ENCODE data around the gene CRMP1.

CRMP1 gene

GRCh38 chr4:5805270-5805669, 87.6 kb downstream of the CRMP1 start:
- Histone ChIP-seq H3K27ac (replicated peaks; ENCODE audit: low read length) (no peak overlapping the region), H2BK5ac (ENCODE audit: low read length) (no peak overlapping the region), H2AFZ (ENCODE audit: low read length) (no peak overlapping the region), H3K9me3 (replicated peaks in 1 of 2; ENCODE audit: control insufficient read depth in 2 of 2, insufficient read depth in 1 of 2, low read depth in 1 of 2, low read length in 2 of 2) (peaks cover 0 to 3% of the 10 kb centered on the region in 2 donors), H3K79me1 (ENCODE audit: low read depth, low read length) (peaks cover 2% of the 10 kb centered on the region), H3K14ac (ENCODE audit: low read length) (no peak overlapping the region), H3K4me2 (ENCODE audit: insufficient read depth, low read length, poor library complexity, severe bottlenecking) (no peak overlapping the region), H3K4me3 (ENCODE audit: low read length in 2 of 2) (no peak overlapping the region), H3K27me3 (ENCODE audit: control insufficient read depth in 3 of 3, insufficient read depth in 3 of 3, low read depth in 1 of 3, low read length in 3 of 3) (no peaks in the 10 kb centered on the region), H2BK15ac (ENCODE audit: low read length) (no peak overlapping the region), H3K23ac (ENCODE audit: low read depth, low read length, poor library complexity) (no peak overlapping the region), H2BK120ac (ENCODE audit: low read depth, low read length) (no peak overlapping the region), H3K4me1 (ENCODE audit: control insufficient read depth in 2 of 2, insufficient read depth in 1 of 2, low read depth in 1 of 2, low read length in 2 of 2) (no peaks in the 10 kb centered on the region), H3K36me3 (replicated peaks in 1 of 2; ENCODE audit: control insufficient read depth in 2 of 2, insufficient read depth in 2 of 2, low read length in 2 of 2) (peaks cover 11 to 60% of the 10 kb centered on the region in 2 donors), H4K91ac (ENCODE audit: low read depth, low read length, poor library complexity) (no peak overlapping the region), H4K8ac (ENCODE audit: low read depth, low read length) (no peak overlapping the region), H3K9ac (ENCODE audit: low read depth, low read length, poor library complexity) (no peak overlapping the region), H3K4ac (ENCODE audit: low read length) (no peak overlapping the region), H3K18ac (ENCODE audit: low read length) (no peak overlapping the region), H2AK5ac (ENCODE audit: low read depth, low read length) (no peak overlapping the region), H2BK12ac (ENCODE audit: low read length) (no peak overlapping the region)
- DNase-seq (ENCODE audit: low spot score), result no peak
- WGBS, 2 donors (ENCODE audit: extremely low coverage in 2 of 2, insufficient read length in 2 of 2, insufficient replicate concordance in 1 of 2), result no CpG with 5 or more reads among the region's 11 CpGs

GRCh38 chr4:5804656-5805055, 88.2 kb downstream of the CRMP1 start:
- no CpG with 5 or more reads among the region's 14 CpGs for WGBS, 2 donors (ENCODE audit: extremely low coverage in 2 of 2, insufficient read length in 2 of 2, insufficient replicate concordance in 1 of 2)
- no peak for DNase-seq (ENCODE audit: low spot score)
- H4K8ac ChIP-seq (ENCODE audit: low read depth, low read length), result no peak overlapping the region

GRCh38 chr4:5802565-5802964, 90.3 kb downstream of the CRMP1 start:
- H3K36me3 ChIP-seq (replicated peaks in 1 of 2; ENCODE audit: control insufficient read depth in 2 of 2, insufficient read depth in 2 of 2, low read length in 2 of 2), result peaks cover 11 to 43% of the 10 kb centered on the region in 2 donors
- H2BK12ac ChIP-seq (ENCODE audit: low read length), result no peak overlapping the region
- no peaks in the 10 kb centered on the region for H3K79me1 ChIP-seq (ENCODE audit: low read depth, low read length)
- no peak overlapping the region for H3K23ac ChIP-seq (ENCODE audit: low read depth, low read length, poor library complexity)
- H3K4me3 ChIP-seq (ENCODE audit: low read length in 2 of 2), result no peak overlapping the region
- H3K27me3 ChIP-seq (ENCODE audit: control insufficient read depth in 3 of 3, insufficient read depth in 3 of 3, low read depth in 1 of 3, low read length in 3 of 3), result no peaks in the 10 kb centered on the region
- H3K4ac ChIP-seq (ENCODE audit: low read length), result no peak overlapping the region
- no peak overlapping the region for H3K18ac ChIP-seq (ENCODE audit: low read length)
- WGBS, 2 donors (ENCODE audit: extremely low coverage in 2 of 2, insufficient read length in 2 of 2, insufficient replicate concordance in 1 of 2), result no CpG with 5 or more reads among the region's 12 CpGs
- H2BK5ac ChIP-seq (ENCODE audit: low read length), result no peak overlapping the region
- no peak overlapping the region for H3K27ac ChIP-seq (replicated peaks; ENCODE audit: low read length)
- H3K4me1 ChIP-seq (ENCODE audit: control insufficient read depth in 2 of 2, insufficient read depth in 1 of 2, low read depth in 1 of 2, low read length in 2 of 2), result no peaks in the 10 kb centered on the region
- no peak overlapping the region for H2AK5ac ChIP-seq (ENCODE audit: low read depth, low read length)
- no peak overlapping the region for H2BK15ac ChIP-seq (ENCODE audit: low read length)
- H2BK120ac ChIP-seq (ENCODE audit: low read depth, low read length), result no peak overlapping the region
- no peak overlapping the region for H3K4me2 ChIP-seq (ENCODE audit: insufficient read depth, low read length, poor library complexity, severe bottlenecking)
- no peak overlapping the region for H4K8ac ChIP-seq (ENCODE audit: low read depth, low read length)
- no peak overlapping the region for H3K9ac ChIP-seq (ENCODE audit: low read depth, low read length, poor library complexity)
- peaks cover 0 to 5% of the 10 kb centered on the region in 2 donors for H3K9me3 ChIP-seq (replicated peaks in 1 of 2; ENCODE audit: control insufficient read depth in 2 of 2, insufficient read depth in 1 of 2, low read depth in 1 of 2, low read length in 2 of 2)
- no peak for DNase-seq (ENCODE audit: low spot score)
- no peak overlapping the region for H4K91ac ChIP-seq (ENCODE audit: low read depth, low read length, poor library complexity)
- H3K14ac ChIP-seq (ENCODE audit: low read length), result no peak overlapping the region
- H2AFZ ChIP-seq (ENCODE audit: low read length), result no peak overlapping the region

More at GRCh38 chr4:5804656-5805055, 88.2 kb downstream of the CRMP1 start:
- Histone ChIP-seq H3K79me1 (ENCODE audit: low read depth, low read length) (no peaks in the 10 kb centered on the region), H3K14ac (ENCODE audit: low read length) (no peak overlapping the region), H3K27me3 (ENCODE audit: control insufficient read depth in 3 of 3, insufficient read depth in 3 of 3, low read depth in 1 of 3, low read length in 3 of 3) (no peaks in the 10 kb centered on the region), H2BK120ac (ENCODE audit: low read depth, low read length) (no peak overlapping the region), H3K4me3 (ENCODE audit: low read length in 2 of 2) (no peak overlapping the region), H2AK5ac (ENCODE audit: low read depth, low read length) (no peak overlapping the region), H3K18ac (ENCODE audit: low read length) (no peak overlapping the region), H3K4me2 (ENCODE audit: insufficient read depth, low read length, poor library complexity, severe bottlenecking) (no peak overlapping the region), H3K4me1 (ENCODE audit: control insufficient read depth in 2 of 2, insufficient read depth in 1 of 2, low read depth in 1 of 2, low read length in 2 of 2) (no peaks in the 10 kb centered on the region), H2BK5ac (ENCODE audit: low read length) (no peak overlapping the region), H2BK15ac (ENCODE audit: low read length) (no peak overlapping the region), H3K23ac (ENCODE audit: low read depth, low read length, poor library complexity) (no peak overlapping the region), H2AFZ (ENCODE audit: low read length) (no peak overlapping the region), H3K4ac (ENCODE audit: low read length) (no peak overlapping the region), H3K27ac (replicated peaks; ENCODE audit: low read length) (no peak overlapping the region), H3K9ac (ENCODE audit: low read depth, low read length, poor library complexity) (no peak overlapping the region), H2BK12ac (ENCODE audit: low read length) (no peak overlapping the region), H3K36me3 (replicated peaks in 1 of 2; ENCODE audit: control insufficient read depth in 2 of 2, insufficient read depth in 2 of 2, low read length in 2 of 2) (peaks cover 11 to 54% of the 10 kb centered on the region in 2 donors), H4K91ac (ENCODE audit: low read depth, low read length, poor library complexity) (no peak overlapping the region), H3K9me3 (replicated peaks in 1 of 2; ENCODE audit: control insufficient read depth in 2 of 2, insufficient read depth in 1 of 2, low read depth in 1 of 2, low read length in 2 of 2) (peaks cover 0 to 3% of the 10 kb centered on the region in 2 donors)

- H3K4ac ChIP-seq (ENCODE audit: low read length), result no peak overlapping the region
- H3K23ac ChIP-seq (ENCODE audit: low read depth, low read length, poor library complexity), result peak overlapping the region; percentile 92
- no peak overlapping the region for H3K9ac ChIP-seq (ENCODE audit: low read depth, low read length, poor library complexity)
- DNase-seq (ENCODE audit: low spot score), result no peak
- no peak overlapping the region for H4K91ac ChIP-seq (ENCODE audit: low read depth, low read length, poor library complexity)
- H2AFZ ChIP-seq (ENCODE audit: low read length), result no peak overlapping the region
- no peak overlapping the region for H3K27ac ChIP-seq (replicated peaks; ENCODE audit: low read length)
- H3K4me2 ChIP-seq (ENCODE audit: insufficient read depth, low read length, poor library complexity, severe bottlenecking), result no peak overlapping the region
- WGBS, 2 donors (ENCODE audit: extremely low coverage in 2 of 2, insufficient read length in 2 of 2, insufficient replicate concordance in 1 of 2), result no CpG with 5 or more reads among the region's 13 CpGs
- H2AK5ac ChIP-seq (ENCODE audit: low read depth, low read length), result no peak overlapping the region
- H2BK15ac ChIP-seq (ENCODE audit: low read length), result no peak overlapping the region
- H3K79me1 ChIP-seq (ENCODE audit: low read depth, low read length), result no peaks in the 10 kb centered on the region
- H2BK120ac ChIP-seq (ENCODE audit: low read depth, low read length), result no peak overlapping the region
- H3K4me3 ChIP-seq (ENCODE audit: low read length in 2 of 2), result peak overlapping the region in 1 of 2 donors; percentile 14
- no peak overlapping the region for H4K8ac ChIP-seq (ENCODE audit: low read depth, low read length)
- no peak overlapping the region for H3K18ac ChIP-seq (ENCODE audit: low read length)
- no peak overlapping the region for H2BK12ac ChIP-seq (ENCODE audit: low read length)
- no peak overlapping the region for H3K14ac ChIP-seq (ENCODE audit: low read length)
- no peaks in the 10 kb centered on the region for H3K27me3 ChIP-seq (ENCODE audit: control insufficient read depth in 3 of 3, insufficient read depth in 3 of 3, low read depth in 1 of 3, low read length in 3 of 3)
- no peaks in the 10 kb centered on the region for H3K4me1 ChIP-seq (ENCODE audit: control insufficient read depth in 2 of 2, insufficient read depth in 1 of 2, low read depth in 1 of 2, low read length in 2 of 2)
- H3K9me3 ChIP-seq (replicated peaks in 1 of 2; ENCODE audit: control insufficient read depth in 2 of 2, insufficient read depth in 1 of 2, low read depth in 1 of 2, low read length in 2 of 2), result peaks cover 0 to 5% of the 10 kb centered on the region in 2 donors
- H2BK5ac ChIP-seq (ENCODE audit: low read length), result no peak overlapping the region
- peaks cover 14 to 37% of the 10 kb centered on the region in 2 donors for H3K36me3 ChIP-seq (replicated peaks in 1 of 2; ENCODE audit: control insufficient read depth in 2 of 2, insufficient read depth in 2 of 2, low read length in 2 of 2)
Observed at GRCh38 chr4:5801696-5802095, 91.2 kb downstream of the CRMP1 start.

All from neuronal stem cell (in vitro differentiated cells).